ENCODE measurements around the gene KIF21A. TPM values are rescaled to one million over a fixed set of nuclear protein-coding genes. Genes with fewer than 3 reads are reported as not detected.

Gene KIF21A
- polyA plus RNA-seq, 1 of the 3 experiments (the other 2 are of a cell fraction) = 3.6 TPM

DNA sequence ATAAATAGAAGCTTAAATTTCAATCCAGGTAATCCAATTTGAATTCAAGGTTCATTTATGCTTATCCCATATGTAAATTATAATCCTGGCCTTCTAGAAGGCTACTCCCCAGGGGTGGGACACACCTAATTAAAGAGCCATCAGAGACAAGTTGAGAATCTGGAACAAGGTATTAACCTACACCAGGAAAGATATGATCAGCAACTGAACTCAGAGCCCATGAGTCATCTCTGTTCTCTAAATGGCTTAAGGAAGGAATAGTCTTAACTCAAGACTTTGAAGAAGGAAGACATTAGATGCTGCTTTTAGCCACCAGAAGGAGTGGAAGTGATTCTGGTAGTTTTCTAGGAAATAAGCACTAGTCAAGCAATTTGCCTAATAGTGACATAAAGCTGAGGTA, 88.0 kb downstream of the KIF21A start:
- no peaks in the 10 kb centered on the region for H3K79me2 ChIP-seq (ENCODE audit: insufficient read depth)
- no peak overlapping the region for H3K4me2 ChIP-seq
- no peak for TF ChIP-seq MEF2A (IDR thresholded peaks at IDR 0.05; ENCODE audit: borderline replicate concordance, low read depth)
- TF ChIP-seq, protein P1, sequence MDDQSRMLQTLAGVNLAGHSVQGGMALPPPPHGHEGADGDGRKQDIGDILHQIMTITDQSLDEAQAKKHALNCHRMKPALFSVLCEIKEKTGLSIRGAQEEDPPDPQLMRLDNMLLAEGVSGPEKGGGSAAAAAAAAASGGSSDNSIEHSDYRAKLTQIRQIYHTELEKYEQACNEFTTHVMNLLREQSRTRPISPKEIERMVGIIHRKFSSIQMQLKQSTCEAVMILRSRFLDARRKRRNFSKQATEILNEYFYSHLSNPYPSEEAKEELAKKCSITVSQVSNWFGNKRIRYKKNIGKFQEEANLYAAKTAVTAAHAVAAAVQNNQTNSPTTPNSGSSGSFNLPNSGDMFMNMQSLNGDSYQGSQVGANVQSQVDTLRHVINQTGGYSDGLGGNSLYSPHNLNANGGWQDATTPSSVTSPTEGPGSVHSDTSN (IDR thresholded peaks at IDR 0.05) = no peak
- TF ChIP-seq SIN3A (IDR thresholded peaks at IDR 0.05; ENCODE audit: borderline replicate concordance, low read depth, low read length) = no peak
- TF ChIP-seq TEAD4 (IDR thresholded peaks at IDR 0.05; ENCODE audit: borderline replicate concordance, insufficient read depth) = no peak
- TF ChIP-seq, protein P2, sequence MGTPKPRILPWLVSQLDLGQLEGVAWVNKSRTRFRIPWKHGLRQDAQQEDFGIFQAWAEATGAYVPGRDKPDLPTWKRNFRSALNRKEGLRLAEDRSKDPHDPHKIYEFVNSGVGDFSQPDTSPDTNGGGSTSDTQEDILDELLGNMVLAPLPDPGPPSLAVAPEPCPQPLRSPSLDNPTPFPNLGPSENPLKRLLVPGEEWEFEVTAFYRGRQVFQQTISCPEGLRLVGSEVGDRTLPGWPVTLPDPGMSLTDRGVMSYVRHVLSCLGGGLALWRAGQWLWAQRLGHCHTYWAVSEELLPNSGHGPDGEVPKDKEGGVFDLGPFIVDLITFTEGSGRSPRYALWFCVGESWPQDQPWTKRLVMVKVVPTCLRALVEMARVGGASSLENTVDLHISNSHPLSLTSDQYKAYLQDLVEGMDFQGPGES (IDR thresholded peaks at IDR 0.05; ENCODE audit: low read depth, low read length) = no peak
- no peak for TF ChIP-seq FOSL2 (IDR thresholded peaks at IDR 0.05; ENCODE audit: borderline replicate concordance, low read depth)
- TF ChIP-seq ELF1 (IDR thresholded peaks at IDR 0.05) = no peak
- TF ChIP-seq, protein P3, sequence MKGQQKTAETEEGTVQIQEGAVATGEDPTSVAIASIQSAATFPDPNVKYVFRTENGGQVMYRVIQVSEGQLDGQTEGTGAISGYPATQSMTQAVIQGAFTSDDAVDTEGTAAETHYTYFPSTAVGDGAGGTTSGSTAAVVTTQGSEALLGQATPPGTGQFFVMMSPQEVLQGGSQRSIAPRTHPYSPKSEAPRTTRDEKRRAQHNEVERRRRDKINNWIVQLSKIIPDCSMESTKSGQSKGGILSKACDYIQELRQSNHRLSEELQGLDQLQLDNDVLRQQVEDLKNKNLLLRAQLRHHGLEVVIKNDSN (IDR thresholded peaks at IDR 0.05; ENCODE audit: borderline replicate concordance, low read depth) = no peak
- TF ChIP-seq YY1 (IDR thresholded peaks at IDR 0.05; ENCODE audit: low read depth) = no peak
- TF ChIP-seq, protein P4, sequence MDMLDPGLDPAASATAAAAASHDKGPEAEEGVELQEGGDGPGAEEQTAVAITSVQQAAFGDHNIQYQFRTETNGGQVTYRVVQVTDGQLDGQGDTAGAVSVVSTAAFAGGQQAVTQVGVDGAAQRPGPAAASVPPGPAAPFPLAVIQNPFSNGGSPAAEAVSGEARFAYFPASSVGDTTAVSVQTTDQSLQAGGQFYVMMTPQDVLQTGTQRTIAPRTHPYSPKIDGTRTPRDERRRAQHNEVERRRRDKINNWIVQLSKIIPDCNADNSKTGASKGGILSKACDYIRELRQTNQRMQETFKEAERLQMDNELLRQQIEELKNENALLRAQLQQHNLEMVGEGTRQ (IDR thresholded peaks at IDR 0.05; ENCODE audit: borderline replicate concordance, low read depth, low read length) = no peak
- no peak for TF ChIP-seq SMC3 (IDR thresholded peaks at IDR 0.05; ENCODE audit: low read depth, low read length)
- no peak for TF ChIP-seq RAD21 (IDR thresholded peaks at IDR 0.05; ENCODE audit: low read length)
- TF ChIP-seq, protein P5, sequence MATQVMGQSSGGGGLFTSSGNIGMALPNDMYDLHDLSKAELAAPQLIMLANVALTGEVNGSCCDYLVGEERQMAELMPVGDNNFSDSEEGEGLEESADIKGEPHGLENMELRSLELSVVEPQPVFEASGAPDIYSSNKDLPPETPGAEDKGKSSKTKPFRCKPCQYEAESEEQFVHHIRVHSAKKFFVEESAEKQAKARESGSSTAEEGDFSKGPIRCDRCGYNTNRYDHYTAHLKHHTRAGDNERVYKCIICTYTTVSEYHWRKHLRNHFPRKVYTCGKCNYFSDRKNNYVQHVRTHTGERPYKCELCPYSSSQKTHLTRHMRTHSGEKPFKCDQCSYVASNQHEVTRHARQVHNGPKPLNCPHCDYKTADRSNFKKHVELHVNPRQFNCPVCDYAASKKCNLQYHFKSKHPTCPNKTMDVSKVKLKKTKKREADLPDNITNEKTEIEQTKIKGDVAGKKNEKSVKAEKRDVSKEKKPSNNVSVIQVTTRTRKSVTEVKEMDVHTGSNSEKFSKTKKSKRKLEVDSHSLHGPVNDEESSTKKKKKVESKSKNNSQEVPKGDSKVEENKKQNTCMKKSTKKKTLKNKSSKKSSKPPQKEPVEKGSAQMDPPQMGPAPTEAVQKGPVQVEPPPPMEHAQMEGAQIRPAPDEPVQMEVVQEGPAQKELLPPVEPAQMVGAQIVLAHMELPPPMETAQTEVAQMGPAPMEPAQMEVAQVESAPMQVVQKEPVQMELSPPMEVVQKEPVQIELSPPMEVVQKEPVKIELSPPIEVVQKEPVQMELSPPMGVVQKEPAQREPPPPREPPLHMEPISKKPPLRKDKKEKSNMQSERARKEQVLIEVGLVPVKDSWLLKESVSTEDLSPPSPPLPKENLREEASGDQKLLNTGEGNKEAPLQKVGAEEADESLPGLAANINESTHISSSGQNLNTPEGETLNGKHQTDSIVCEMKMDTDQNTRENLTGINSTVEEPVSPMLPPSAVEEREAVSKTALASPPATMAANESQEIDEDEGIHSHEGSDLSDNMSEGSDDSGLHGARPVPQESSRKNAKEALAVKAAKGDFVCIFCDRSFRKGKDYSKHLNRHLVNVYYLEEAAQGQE (IDR thresholded peaks at IDR 0.05; ENCODE audit: low read depth, low read length) = no peak
- no peaks in the 10 kb centered on the region for H3K27me3 ChIP-seq (ENCODE audit: insufficient read depth)
- no peaks in the 10 kb centered on the region for H3K9me2 ChIP-seq
- H2AFZ ChIP-seq (ENCODE audit: low read depth) = no peak overlapping the region
- H3K4me1 ChIP-seq (ENCODE audit: control insufficient read depth in 1 of 2, insufficient read depth in 2 of 2, low read depth in 1 of 2, low read length in 1 of 2) = peaks cover 6 to 15% of the 10 kb centered on the region in 2 experiments; a peak in 2 of 4 replicates
- CTCF ChIA-PET = interaction anchor here (2.0 kb wide), 1 partner anchor 10 kb away, joined by 5 read pairs; no protein-coding TSS in a partner anchor
- POLR2A ChIA-PET = no interaction called here
- peaks cover 0 to 44% of the 10 kb centered on the region in 2 experiments for H3K36me3 ChIP-seq (replicated peaks in 1 of 2; ENCODE audit: control insufficient read depth in 1 of 2, insufficient read depth in 2 of 2, low read length in 1 of 2)
- no peak overlapping the region for H3K4me3 ChIP-seq (ENCODE audit: low read depth in 2 of 2, low read length in 1 of 2)
- no peak overlapping the region for H3K9ac ChIP-seq
- H4K20me1 ChIP-seq (ENCODE audit: insufficient read depth) = no peaks in the 10 kb centered on the region
- H3K27ac ChIP-seq (ENCODE audit: low read depth in 2 of 2, low read length in 1 of 2) = no peak overlapping the region
- DNase-seq = no peak
- H3K9me3 ChIP-seq = no peaks in the 10 kb centered on the region
- H3F3A ChIP-seq (replicated peaks; ENCODE audit: insufficient read depth) = no peaks in the 10 kb centered on the region

Measured in SK-N-SH (cell line).